ENCODE results near the gene USP11. TPM values are rescaled to one million over a fixed set of nuclear protein-coding genes. Genes with fewer than 3 reads are reported as not detected.

Gene USP11
- total RNA-seq, 1 experiment from 2014 or later, result 62.0 TPM

GRCh38 chrX:47216393-47216925 is 16.4 kb upstream of the USP11 start:
- Histone ChIP-seq H3K9me2 (ENCODE audit: insufficient read depth) (no peaks in the 10 kb centered on the region), H3K36me3 (ENCODE audit: control insufficient read depth in 1 of 2, insufficient read depth in 2 of 2, low read length in 2 of 2) (peaks cover 12 to 20% of the 10 kb centered on the region in 2 experiments; a peak in 3 of 4 replicates), H3K4me3 (replicated peaks in 1 of 2; ENCODE audit: low read depth in 1 of 2, low read length in 2 of 2) (no peak overlapping the region), H3K27ac (ENCODE audit: low read depth, low read length) (peak overlapping the region; percentile 60), H2AFZ (ENCODE audit: low read depth, low read length, poor library complexity, severe bottlenecking) (no peak overlapping the region), H3K9ac (ENCODE audit: low read length) (peak overlapping the region; percentile 55), H3K27me3 (ENCODE audit: insufficient read depth, low read length) (no peaks in the 10 kb centered on the region), H3K4me1 (ENCODE audit: control insufficient read depth in 1 of 2, insufficient read depth in 2 of 2, low read length in 2 of 2) (peaks cover 6 to 20% of the 10 kb centered on the region in 2 experiments; a peak in 3 of 4 replicates), H3K4me2 (ENCODE audit: low read length) (peak overlapping the region; percentile 58), H3K79me2 (ENCODE audit: insufficient read depth, low read length) (peaks cover 29% of the 10 kb centered on the region), H3K9me3 (ENCODE audit: control insufficient read depth in 1 of 2, insufficient read depth in 1 of 2, low read depth in 1 of 2, low read length in 2 of 2) (no peaks in the 10 kb centered on the region), H4K20me1 (ENCODE audit: insufficient read depth) (no peaks in the 10 kb centered on the region)
- CTCF ChIA-PET, result no interaction called here
- BruUV-seq (replicated peaks), result no TSS peak
- intact Hi-C loops (cut with micrococcal nuclease), result loop anchor here (2.0 to 5.0 kb wide), 2 partner anchors 96 to 168 kb away; no protein-coding TSS in a partner anchor
- no peak for DNase-seq (ENCODE audit: low read depth, low spot score)
- RAD21 ChIA-PET (ENCODE audit: low non-redundant PET in 1 of 2, low total read pairs in 2 of 2, uncharacterized antibody in 2 of 2, unreplicated experiment in 2 of 2), result no interaction called here
- POLR2A ChIA-PET, result no interaction called here
- TF ChIP-seq, protein P1, sequence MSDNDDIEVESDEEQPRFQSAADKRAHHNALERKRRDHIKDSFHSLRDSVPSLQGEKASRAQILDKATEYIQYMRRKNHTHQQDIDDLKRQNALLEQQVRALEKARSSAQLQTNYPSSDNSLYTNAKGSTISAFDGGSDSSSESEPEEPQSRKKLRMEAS (IDR thresholded peaks at IDR 0.05), result no peak
- TF ChIP-seq JUND (IDR thresholded peaks at IDR 0.05) (no peak), ZNF274 (IDR thresholded peaks at IDR 0.05; ENCODE audit: low read depth, low read length) (no peak), ELF1 (IDR thresholded peaks at IDR 0.05; ENCODE audit: borderline replicate concordance, low read depth) (no peak), FOSL1 (IDR thresholded peaks at IDR 0.05; ENCODE audit: low read depth) (no peak), ATF3 (IDR thresholded peaks at IDR 0.05) (no peak), CEBPB (IDR thresholded peaks at IDR 0.05; ENCODE audit: low read depth) (no peak), EGR1 (IDR thresholded peaks at IDR 0.05; ENCODE audit: low read depth) (no peak), SRF (IDR thresholded peaks at IDR 0.05; ENCODE audit: low read depth) (no peak), POLR2A (IDR thresholded peaks at IDR 0.05; ENCODE audit: borderline replicate concordance, extremely low read depth, insufficient read depth, insufficient read length) (no peak), RAD21 (IDR thresholded peaks at IDR 0.05; ENCODE audit: low read depth) (no peak)
- no peak for ATAC-seq
